ENCODE results near the gene RETREG1. TPM values are rescaled to one million over a fixed set of nuclear protein-coding genes. Genes with fewer than 3 reads are reported as not detected.

Gene RETREG1
- total and polyA plus RNA-seq, 2 donors (not counting 3 experiments of a cell fraction or from before 2014, with no cell fraction given): 0.46 TPM; not detected in 1

GRCh38 chr5:16565118-16565517, 51.7 kb downstream of the RETREG1 start:
- Histone ChIP-seq H3K9me3 (replicated peaks; ENCODE audit: control insufficient read depth, insufficient read depth, low read length) (no peaks in the 10 kb centered on the region), H4K20me1 (replicated peaks; ENCODE audit: control insufficient read depth, extremely low read depth, insufficient read depth, low read length) (no peaks in the 10 kb centered on the region), H3K79me2 (ENCODE audit: control insufficient read depth, insufficient read depth, low read length) (no peaks in the 10 kb centered on the region), H2AFZ (ENCODE audit: low read depth, low read length) (no peak overlapping the region), H3K36me3 (ENCODE audit: control insufficient read depth in 2 of 2, extremely low read depth in 1 of 2, insufficient read depth in 2 of 2, low read length in 2 of 2) (no peaks in the 10 kb centered on the region), H3K9me1 (replicated peaks; ENCODE audit: control insufficient read depth, extremely low read depth, insufficient read depth, low read length) (no peaks in the 10 kb centered on the region), H3K27ac (ENCODE audit: insufficient read depth, low read depth, low read length) (no peak overlapping the region), H3K9ac (replicated peaks; ENCODE audit: extremely low read depth, insufficient read depth, low read length) (no peak overlapping the region), H3K4me1 (ENCODE audit: control insufficient read depth, extremely low read depth, insufficient read depth, low read length) (no peaks in the 10 kb centered on the region), H3K4me3 (replicated peaks in 1 of 3; ENCODE audit: insufficient read depth in 1 of 3, low read depth in 1 of 3, low read length in 3 of 3) (no peak overlapping the region), H3K4me2 (ENCODE audit: insufficient read depth, low read length) (no peak overlapping the region), H3K27me3 (ENCODE audit: control insufficient read depth in 2 of 2, insufficient read depth in 2 of 2, low read length in 2 of 2) (peaks cover 0 to 2% of the 10 kb centered on the region in 2 experiments)
- CTCF ChIA-PET: interaction anchor here (0.7 to 2.9 kb wide), 2 partner anchors 13 to 404 kb away, joined by 3 to 17 read pairs; no protein-coding TSS in a partner anchor
- no peak for TF ChIP-seq POLR2AphosphoS5 (IDR thresholded peaks at IDR 0.05; ENCODE audit: insufficient read depth, low read depth, low read length)
- no peak for TF ChIP-seq MYC (IDR thresholded peaks at IDR 0.05; ENCODE audit: low read depth, low read length)
- no peak for TF ChIP-seq GATA2 (IDR thresholded peaks at IDR 0.05; ENCODE audit: insufficient read depth, insufficient read length, low read depth, low read length)
- no peak for TF ChIP-seq EZH2 (IDR thresholded peaks at IDR 0.05; ENCODE audit: borderline replicate concordance, low read depth, low read length, severe bottlenecking)
- TF ChIP-seq POLR2A (IDR thresholded peaks at IDR 0.05; ENCODE audit: low read depth, low read length): no peak
- no peak for TF ChIP-seq MAX (IDR thresholded peaks at IDR 0.05; ENCODE audit: insufficient read depth, insufficient read length)
- TF ChIP-seq CTCF (IDR thresholded peaks at IDR 0.05; ENCODE audit: extremely low read depth in 1 of 2, insufficient read depth in 1 of 2, low read depth in 1 of 2, low read length in 2 of 2): no peak
- intact Hi-C loops (cut with micrococcal nuclease): no loop called here
- POLR2A ChIA-PET: no interaction called here
- FAIRE-seq: no peak
- dilution Hi-C loops (cut with MboI; ENCODE audit: extremely low pct_ligation_motif_present, low sequenced_read_pairs): no loop called here
- no TSS peak for BruUV-seq (replicated peaks)
- DNase-seq (ENCODE audit: low read depth, low spot score): no peak
